ENCODE results near the gene AKAP9.
"Not testable (repeated sequence)": the region's sequence is repeated elsewhere in the genome, so short reads cannot be mapped to it uniquely, and the experiment has no call there.

AKAP9 gene

GRCh38 chr7:92134271-92135051 is 193.8 kb downstream of the AKAP9 start, which contains the start of gene CYP51A1:
TSS of gene CYP51A1 (minus strand) at chr7:92134477. CDS start at chr7:92134364, 113 bp downstream.
- H3K27me3 ChIP-seq (ENCODE audit: insufficient read depth, low read depth) = no peaks in the 10 kb centered on the region
- no peak within 1 kb of the TSS for H3K4me3 ChIP-seq (IDR thresholded peaks at IDR 0.05; ENCODE audit: insufficient read depth, low read depth, low read length)
- H4K20me1 ChIP-seq (ENCODE audit: insufficient read depth) = peaks cover 5% of the 10 kb centered on the region; the same call in 1 of the 2 replicates
- peaks cover 24% of the 10 kb centered on the region for H3K4me1 ChIP-seq (ENCODE audit: low read depth, poor library complexity, severe bottlenecking)
- H2AFZ ChIP-seq (ENCODE audit: low read depth) = peak within 1 kb of the TSS; percentile 77
- peaks cover 5% of the 10 kb centered on the region; the same call in 1 of the 2 replicates for H3K36me3 ChIP-seq (ENCODE audit: insufficient read depth)
- peak within 1 kb of the TSS; percentile 46 for H3K4me2 ChIP-seq
- H3K9ac ChIP-seq = peak within 1 kb of the TSS; percentile 93
- TF ChIP-seq CTCF (conservative IDR thresholded peaks at IDR 0.05; ENCODE audit: low read depth, low read length) = 0 out of 2 replicates have a peak, but pooled peaks have one; percentile 8
- peak within 1 kb of the TSS; percentile 87 for H3K27ac ChIP-seq
- H3K79me2 ChIP-seq (ENCODE audit: insufficient read depth, low read depth) = peaks cover 36% of the 10 kb centered on the region

GRCh38 chr7:92135052-92135889 is 194.6 kb downstream of the AKAP9 start:
- 0 out of 2 replicates have a peak, but pooled peaks have one; percentile 5 for TF ChIP-seq CTCF (conservative IDR thresholded peaks at IDR 0.05; ENCODE audit: low read depth, low read length)
- H3K4me1 ChIP-seq (ENCODE audit: low read depth, poor library complexity, severe bottlenecking) = peaks cover 24% of the 10 kb centered on the region
- H3K4me3 ChIP-seq (IDR thresholded peaks at IDR 0.05; ENCODE audit: insufficient read depth, low read depth, low read length) = no peak overlapping the region
- peak overlapping the region; percentile 87 for H3K27ac ChIP-seq
- peak overlapping the region; percentile 77 for H2AFZ ChIP-seq (ENCODE audit: low read depth)
- no peaks in the 10 kb centered on the region for H3K27me3 ChIP-seq (ENCODE audit: insufficient read depth, low read depth)
- H4K20me1 ChIP-seq (ENCODE audit: insufficient read depth) = peaks cover 5% of the 10 kb centered on the region; the same call in 1 of the 2 replicates
- peak overlapping the region; percentile 46 for H3K4me2 ChIP-seq
- peak overlapping the region; percentile 93 for H3K9ac ChIP-seq
- peaks cover 36% of the 10 kb centered on the region for H3K79me2 ChIP-seq (ENCODE audit: insufficient read depth, low read depth)
- peaks cover 5% of the 10 kb centered on the region; the same call in 1 of the 2 replicates for H3K36me3 ChIP-seq (ENCODE audit: insufficient read depth)

- no peak overlapping the region for H3K4me3 ChIP-seq (IDR thresholded peaks at IDR 0.05; ENCODE audit: insufficient read depth, low read depth, low read length)
- no peak overlapping the region for H3K27ac ChIP-seq
- no peaks in the 10 kb centered on the region for H3K27me3 ChIP-seq (ENCODE audit: insufficient read depth, low read depth)
- no peak for TF ChIP-seq CTCF (conservative IDR thresholded peaks at IDR 0.05; ENCODE audit: low read depth, low read length)
- no peaks in the 10 kb centered on the region for H3K36me3 ChIP-seq (ENCODE audit: insufficient read depth)
- no peak overlapping the region for H3K9ac ChIP-seq
- H3K4me2 ChIP-seq = no peak overlapping the region
- 0 out of 2 replicates have a peak, but pooled peaks cover 3% of the 10 kb centered on the region for H4K20me1 ChIP-seq (ENCODE audit: insufficient read depth)
- peaks cover 14% of the 10 kb centered on the region for H3K79me2 ChIP-seq (ENCODE audit: insufficient read depth, low read depth)
- peaks cover 14% of the 10 kb centered on the region for H3K4me1 ChIP-seq (ENCODE audit: low read depth, poor library complexity, severe bottlenecking)
- H2AFZ ChIP-seq (ENCODE audit: low read depth) = no peak overlapping the region
These were observed 196.9 kb downstream of the AKAP9 start for GRCh38 chr7:92137557-92137956.

GRCh38 chr7:92141161-92141560 is 200.5 kb downstream of the AKAP9 start:
- H4K20me1 ChIP-seq (ENCODE audit: insufficient read depth) = no peaks in the 10 kb centered on the region
- no peak overlapping the region for H3K27ac ChIP-seq
- TF ChIP-seq CTCF (conservative IDR thresholded peaks at IDR 0.05; ENCODE audit: low read depth, low read length) = no peak
- H3K4me2 ChIP-seq = no peak overlapping the region
- no peak overlapping the region for H3K9ac ChIP-seq
- H3K4me3 ChIP-seq (IDR thresholded peaks at IDR 0.05; ENCODE audit: insufficient read depth, low read depth, low read length) = no peak overlapping the region
- no peaks in the 10 kb centered on the region for H3K4me1 ChIP-seq (ENCODE audit: low read depth, poor library complexity, severe bottlenecking)
- H3K36me3 ChIP-seq (ENCODE audit: insufficient read depth) = no peaks in the 10 kb centered on the region
- H3K79me2 ChIP-seq (ENCODE audit: insufficient read depth, low read depth) = no peaks in the 10 kb centered on the region
- no peaks in the 10 kb centered on the region for H3K27me3 ChIP-seq (ENCODE audit: insufficient read depth, low read depth)
- no peak overlapping the region for H2AFZ ChIP-seq (ENCODE audit: low read depth)

- H3K4me3 ChIP-seq (IDR thresholded peaks at IDR 0.05; ENCODE audit: insufficient read depth, low read depth, low read length); H3K27me3 ChIP-seq (ENCODE audit: insufficient read depth, low read depth); H3K4me2 ChIP-seq; H3K9ac ChIP-seq; H3K79me2 ChIP-seq (ENCODE audit: insufficient read depth, low read depth); H3K36me3 ChIP-seq (ENCODE audit: insufficient read depth); H2AFZ ChIP-seq (ENCODE audit: low read depth); H3K4me1 ChIP-seq (ENCODE audit: low read depth, poor library complexity, severe bottlenecking); H4K20me1 ChIP-seq (ENCODE audit: insufficient read depth); H3K27ac ChIP-seq: not testable (repeated sequence)
These were observed 202.1 kb downstream of the AKAP9 start for GRCh38 chr7:92142791-92143190.

- H3K4me3 ChIP-seq (IDR thresholded peaks at IDR 0.05; ENCODE audit: insufficient read depth, low read depth, low read length); H4K20me1 ChIP-seq (ENCODE audit: insufficient read depth); H3K79me2 ChIP-seq (ENCODE audit: insufficient read depth, low read depth); H3K27ac ChIP-seq; H3K4me2 ChIP-seq; H2AFZ ChIP-seq (ENCODE audit: low read depth); H3K27me3 ChIP-seq (ENCODE audit: insufficient read depth, low read depth); H3K9ac ChIP-seq; H3K36me3 ChIP-seq (ENCODE audit: insufficient read depth); H3K4me1 ChIP-seq (ENCODE audit: low read depth, poor library complexity, severe bottlenecking): not testable (repeated sequence)
These were observed 202.7 kb downstream of the AKAP9 start for GRCh38 chr7:92143192-92143880.
